Ectodermal cell (in vitro differentiated cells): ENCODE measurements around the gene RELB.

ENCODE experiments used
- H3K27ac ChIP-seq: 2 replicates; pipeline ENCODE4 v1.7.0; 2013; ENCODE audit warnings: mild to moderate bottlenecking, low read depth, low read length; ENCODE audit not compliant: insufficient read depth, poor library complexity, severe bottlenecking
- H3K27me3 ChIP-seq: 2 replicates; pipeline ENCODE4 v1.7.0; 2013; ENCODE audit warnings: mild to moderate bottlenecking, low read length; ENCODE audit not compliant: insufficient read depth, control insufficient read depth, poor library complexity, severe bottlenecking
- H3K36me3 ChIP-seq: one replicate; pipeline ENCODE4 v1.7.0; 2013; ENCODE audit warnings: low read length; ENCODE audit not compliant: control insufficient read depth, insufficient read depth
- H3K4me1 ChIP-seq: one replicate; pipeline ENCODE4 v1.7.0; 2013; ENCODE audit warnings: low read length; ENCODE audit not compliant: control insufficient read depth, insufficient read depth
- H3K4me3 ChIP-seq: 2 replicates; pipeline ENCODE4 v1.7.0; 2013; ENCODE audit warnings: low read depth, low read length, control low read depth; ENCODE audit not compliant: insufficient read depth
- H3K9me3 ChIP-seq: 2 replicates; pipeline ENCODE4 v1.7.0; 2013; ENCODE audit warnings: mild to moderate bottlenecking, low read length, moderate library complexity; ENCODE audit not compliant: control insufficient read depth
- whole genome bisulfite sequencing, 2 experiments: methylation state at CpG; one replicate each; pipeline ENCODE4 v1.1.7; 2013; ENCODE audit warnings: missing lambda C conversion rate in 2 of 2; 5-methylcytosine and 5-hydroxymethylcytosine counted together

Gene RELB

DNA sequence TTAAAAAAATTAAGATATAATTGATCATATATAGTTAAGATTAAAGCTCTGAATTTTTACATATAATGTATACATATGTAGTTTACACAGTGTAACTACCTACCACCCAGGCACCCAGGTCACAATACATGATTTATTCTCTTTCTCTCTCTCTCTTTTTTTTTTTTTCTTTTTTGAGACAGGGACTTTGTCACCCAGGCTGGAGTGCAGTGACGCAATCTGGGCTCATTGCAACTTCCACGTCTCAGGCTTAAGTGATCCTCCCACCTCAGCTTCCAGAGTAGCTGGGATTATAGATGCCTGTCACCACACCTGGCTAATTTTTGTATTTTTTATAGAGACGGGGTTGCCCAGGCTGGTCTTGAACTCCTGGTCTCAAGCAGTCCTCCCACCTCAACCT is 18.8 kb downstream of the RELB start:
- H3K27me3 ChIP-seq, result no peaks in the 10 kb centered on the region
- no peaks in the 10 kb centered on the region for H3K36me3 ChIP-seq
- H3K4me3 ChIP-seq, result no peak overlapping the region
- H3K4me1 ChIP-seq, result no peaks in the 10 kb centered on the region
- 95% methylated on average over 3 of the region's 3 CpGs for WGBS, 2 experiments
- no peaks in the 10 kb centered on the region for H3K9me3 ChIP-seq
- no peak overlapping the region for H3K27ac ChIP-seq

DNA sequence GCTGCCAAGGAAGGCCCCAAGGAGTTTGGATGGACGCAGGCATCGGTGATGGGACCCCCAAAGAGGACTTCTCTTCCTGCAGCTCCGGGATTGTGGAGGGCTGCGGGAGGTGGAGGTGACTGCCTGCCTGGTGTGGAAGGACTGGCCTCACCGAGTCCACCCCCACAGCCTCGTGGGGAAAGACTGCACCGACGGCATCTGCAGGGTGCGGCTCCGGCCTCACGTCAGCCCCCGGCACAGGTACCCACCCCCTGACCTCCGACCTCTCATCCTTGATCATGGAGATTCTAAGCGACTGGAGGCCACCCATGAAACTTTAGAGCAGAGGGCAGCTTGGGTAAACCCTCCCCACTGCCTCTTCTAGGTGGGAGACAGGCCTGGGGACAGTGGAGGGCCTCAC is 20.7 kb downstream of the RELB start:
- H3K4me1 ChIP-seq, result no peaks in the 10 kb centered on the region
- H3K27ac ChIP-seq, result no peak overlapping the region
- no peak overlapping the region for H3K4me3 ChIP-seq
- no peaks in the 10 kb centered on the region for H3K36me3 ChIP-seq
- WGBS, 2 experiments, result 88 to 91% methylated on average over 14 of the region's 14 CpGs
- no peaks in the 10 kb centered on the region for H3K27me3 ChIP-seq
- H3K9me3 ChIP-seq, result no peaks in the 10 kb centered on the region

GRCh38 chr19:45023048-45023447 is 21.8 kb downstream of the RELB start:
- Histone ChIP-seq H3K4me1 (no peaks in the 10 kb centered on the region), H3K27ac (no peak overlapping the region), H3K9me3 (no peaks in the 10 kb centered on the region), H3K36me3 (no peaks in the 10 kb centered on the region), H3K4me3 (no peak overlapping the region), H3K27me3 (no peaks in the 10 kb centered on the region)
- WGBS, 2 experiments, result 96 to 98% methylated on average over 3 to 4 of the region's 4 CpGs

GRCh38 chr19:45025264-45025663 is 24.0 kb downstream of the RELB start:
- Histone ChIP-seq H3K4me3 (no peak overlapping the region), H3K4me1 (no peaks in the 10 kb centered on the region), H3K36me3 (no peaks in the 10 kb centered on the region), H3K27ac (no peak overlapping the region), H3K27me3 (no peaks in the 10 kb centered on the region), H3K9me3 (no peaks in the 10 kb centered on the region)
- WGBS, 2 experiments, result 94 to 95% methylated on average over 9 of the region's 9 CpGs

GRCh38 chr19:45027371-45027770 is 26.1 kb downstream of the RELB start:
- Histone ChIP-seq H3K9me3 (no peaks in the 10 kb centered on the region), H3K4me1 (no peaks in the 10 kb centered on the region), H3K4me3 (no peak overlapping the region), H3K36me3 (no peaks in the 10 kb centered on the region), H3K27me3 (no peaks in the 10 kb centered on the region), H3K27ac (no peak overlapping the region)
- 90 to 93% methylated on average over 2 of the region's 2 CpGs for WGBS, 2 experiments

DNA sequence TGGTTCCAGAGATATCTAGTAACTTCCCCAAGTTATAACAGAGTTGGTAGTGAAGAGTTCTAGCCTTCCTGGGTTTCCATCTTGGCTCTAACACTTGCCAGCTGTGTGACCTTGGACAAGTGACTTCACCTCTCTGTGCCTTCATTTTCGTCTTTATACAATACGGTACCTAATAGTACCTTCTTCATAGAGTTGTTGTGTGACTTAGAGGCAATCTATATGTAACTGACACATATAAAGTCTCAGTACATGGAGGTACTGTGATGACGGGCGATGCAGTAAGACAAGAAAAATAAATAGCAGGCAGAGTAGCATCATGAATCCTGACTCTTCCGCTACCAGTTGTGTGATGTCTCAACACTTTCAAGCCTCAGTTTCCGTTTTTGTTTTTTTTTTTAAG is 29.6 kb downstream of the RELB start:
- no peak overlapping the region for H3K27ac ChIP-seq
- 95 to 97% methylated on average over 5 to 6 of the region's 6 CpGs for WGBS, 2 experiments
- H3K4me1 ChIP-seq, result no peaks in the 10 kb centered on the region
- no peak overlapping the region for H3K4me3 ChIP-seq
- no peaks in the 10 kb centered on the region for H3K9me3 ChIP-seq
- no peaks in the 10 kb centered on the region for H3K36me3 ChIP-seq
- H3K27me3 ChIP-seq, result no peaks in the 10 kb centered on the region

DNA sequence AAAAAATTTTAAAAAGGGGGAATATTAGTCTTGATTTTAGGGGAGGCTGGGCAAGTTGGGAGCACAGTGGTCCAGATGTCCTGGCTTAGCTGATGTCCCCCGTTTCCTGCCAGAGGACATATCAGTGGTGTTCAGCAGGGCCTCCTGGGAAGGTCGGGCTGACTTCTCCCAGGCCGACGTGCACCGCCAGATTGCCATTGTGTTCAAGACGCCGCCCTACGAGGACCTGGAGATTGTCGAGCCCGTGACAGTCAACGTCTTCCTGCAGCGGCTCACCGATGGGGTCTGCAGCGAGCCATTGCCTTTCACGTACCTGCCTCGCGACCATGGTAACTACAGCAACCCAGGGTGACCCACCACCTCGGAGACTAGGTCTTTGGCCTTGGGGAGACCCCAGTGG is 31.2 kb downstream of the RELB start:
- Histone ChIP-seq H3K27me3 (no peaks in the 10 kb centered on the region), H3K9me3 (no peaks in the 10 kb centered on the region), H3K27ac (no peak overlapping the region), H3K4me1 (no peaks in the 10 kb centered on the region), H3K4me3 (no peak overlapping the region), H3K36me3 (no peaks in the 10 kb centered on the region)
- WGBS, 2 experiments, result 95% methylated on average over 18 of the region's 18 CpGs

DNA sequence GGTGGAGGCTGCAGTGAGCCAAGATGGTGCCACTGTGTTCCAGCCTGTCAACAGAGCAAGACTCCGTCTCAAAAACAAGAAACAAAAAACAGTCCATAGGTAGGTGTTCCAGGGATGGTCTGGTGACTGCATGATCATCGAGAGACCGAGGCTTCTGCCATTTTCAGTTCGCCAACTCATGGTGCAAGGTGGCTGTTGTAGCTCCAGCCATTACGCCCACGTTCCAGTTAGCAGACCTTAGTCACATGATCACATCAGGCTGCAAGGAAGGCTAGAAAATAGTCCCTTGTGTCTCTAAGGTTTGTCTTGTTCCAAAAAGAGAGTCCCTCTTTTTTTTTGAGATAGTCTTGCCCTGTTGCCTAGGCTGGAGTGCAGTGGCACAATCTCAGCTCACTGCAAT is 34.5 kb downstream of the RELB start:
- Histone ChIP-seq H3K27me3 (no peaks in the 10 kb centered on the region), H3K4me1 (peaks cover 11% of the 10 kb centered on the region), H3K4me3 (no peak overlapping the region), H3K36me3 (peaks cover 5% of the 10 kb centered on the region), H3K27ac (no peak overlapping the region), H3K9me3 (no peaks in the 10 kb centered on the region)
- WGBS, 2 experiments, result 94 to 95% methylated on average over 6 of the region's 6 CpGs

DNA sequence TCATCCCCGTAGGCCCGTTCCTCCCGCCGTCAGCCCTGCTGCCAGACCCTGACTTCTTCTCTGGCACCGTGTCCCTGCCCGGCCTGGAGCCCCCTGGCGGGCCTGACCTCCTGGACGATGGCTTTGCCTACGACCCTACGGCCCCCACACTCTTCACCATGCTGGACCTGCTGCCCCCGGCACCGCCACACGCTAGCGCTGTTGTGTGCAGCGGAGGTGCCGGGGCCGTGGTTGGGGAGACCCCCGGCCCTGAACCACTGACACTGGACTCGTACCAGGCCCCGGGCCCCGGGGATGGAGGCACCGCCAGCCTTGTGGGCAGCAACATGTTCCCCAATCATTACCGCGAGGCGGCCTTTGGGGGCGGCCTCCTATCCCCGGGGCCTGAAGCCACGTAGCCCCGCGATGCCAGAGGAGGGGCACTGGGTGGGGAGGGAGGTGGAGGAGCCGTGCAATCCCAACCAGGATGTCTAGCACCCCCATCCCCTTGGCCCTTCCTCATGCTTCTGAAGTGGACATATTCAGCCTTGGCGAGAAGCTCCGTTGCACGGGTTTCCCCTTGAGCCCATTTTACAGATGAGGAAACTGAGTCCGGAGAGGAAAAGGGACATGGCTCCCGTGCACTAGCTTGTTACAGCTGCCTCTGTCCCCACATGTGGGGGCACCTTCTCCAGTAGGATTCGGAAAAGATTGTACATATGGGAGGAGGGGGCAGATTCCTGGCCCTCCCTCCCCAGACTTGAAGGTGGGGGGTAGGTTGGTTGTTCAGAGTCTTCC is 36.3 kb downstream of the RELB start:
- WGBS, 2 experiments, result 94 to 95% methylated on average over 37 of the region's 37 CpGs
- H3K4me3 ChIP-seq, result no peak overlapping the region
- H3K36me3 ChIP-seq, result peaks cover 10% of the 10 kb centered on the region

GRCh38 chr19:45038931-45039893 is 37.9 kb downstream of the RELB start, which contains the start of gene CLASRP:
Gene CLASRP (plus strand): TSS chr19:45039045. CDS start chr19:45040213, 1,168 bp downstream.
- WGBS, 2 experiments, result 3 to 4% methylated on average over 62 of the region's 62 CpGs
- Histone ChIP-seq H3K27ac (peak within 1 kb of the TSS; percentile 68), H3K9me3 (no peaks in the 10 kb centered on the region), H3K36me3 (peaks cover 17% of the 10 kb centered on the region), H3K27me3 (no peaks in the 10 kb centered on the region), H3K4me3 (peak within 1 kb of the TSS; percentile 88), H3K4me1 (peaks cover 11% of the 10 kb centered on the region)

More for the DNA sequence above, 36.3 kb downstream of the RELB start:
- no peaks in the 10 kb centered on the region for H3K9me3 ChIP-seq
- H3K27ac ChIP-seq, result no peak overlapping the region
- no peaks in the 10 kb centered on the region for H3K27me3 ChIP-seq
- peaks cover 11% of the 10 kb centered on the region for H3K4me1 ChIP-seq
